K562 (cell line): ENCODE data around the gene RNF212B. TPM values are rescaled to one million over a fixed set of nuclear protein-coding genes. Genes with fewer than 3 reads are reported as not detected.

Experiments
- DNMT1 ChIP-seq: fragments of 450-650 bp; IDR thresholded peaks from 2 replicates; pipeline ENCODE4 v1.6.1; 2016; ENCODE audit warnings: antibody characterized with exemption, mild to moderate bottlenecking
- ESRRA ChIP-seq: fragments of 450-650 bp; IDR thresholded peaks from 2 replicates; pipeline ENCODE4 v1.6.1; 2014; ENCODE audit warnings: low read depth, mild to moderate bottlenecking, moderate library complexity, borderline replicate concordance
- ETV1 ChIP-seq: fragments of 450-650 bp; conservative IDR thresholded peaks from 2 replicates; pipeline ENCODE4 v1.6.1; 2016; ENCODE audit warnings: missing genetic modification characterization, control low read depth, low read depth, missing compliant biosample characterization
- POU5F1 ChIP-seq: fragments of 150-350 bp; IDR thresholded peaks from 2 replicates; pipeline ENCODE4 v1.6.1; 2014; ENCODE audit warnings: borderline replicate concordance, low read length, low read depth, mild to moderate bottlenecking; ENCODE audit not compliant: partially characterized antibody
- PTTG1 ChIP-seq: fragments of 450-650 bp; IDR thresholded peaks from 2 replicates; pipeline ENCODE4 v1.6.1; 2016; ENCODE audit warnings: low read depth, mild to moderate bottlenecking, missing genetic modification characterization, missing compliant biosample characterization
- RB1 ChIP-seq: fragments of 450-650 bp; IDR thresholded peaks from 2 replicates; pipeline ENCODE4 v1.6.1; 2017; ENCODE audit warnings: low read depth, mild to moderate bottlenecking
- SRSF1 ChIP-seq: fragments of 200-400 bp; formaldehyde crosslinking; IDR thresholded peaks from 2 replicates; pipeline ENCODE4 v1.6.1; 2017; ENCODE audit warnings: mild to moderate bottlenecking, low read depth, low read length, moderate library complexity
- ZKSCAN1 ChIP-seq: fragments of 150-350 bp; IDR thresholded peaks from 2 replicates; pipeline ENCODE4 v1.6.1; 2016; ENCODE audit warnings: low read depth, low read length
- ZNF124 ChIP-seq: sonication (generic); formaldehyde crosslinking; IDR thresholded peaks from 2 replicates; pipeline ENCODE4 v1.8.1; 2022; ENCODE audit warnings: missing genetic modification reagents
- polyA plus RNA-seq, 8 experiments: library from polyadenylated mRNA; depleted of rRNA in 4 of 8; stranded (reverse) in 5 of 8; unstranded in 3 of 8; fragments of >200 nt; fragmentation: Nextera tagmentation in 2 of 8; fragmentation: Illumina TruSeq in 1 of 8; extraction: Ambion mirVana in 2 of 8; extraction: Trizol in 1 of 8; gene quantifications; 2 replicates each; pipeline versions ENCODE4 v1.2.1 to v1.2.3, GENCODE V29; 2011 to 2014; ENCODE audit warnings: inconsistent platforms in 1 of 8, missing spikeins in 1 of 8
- total RNA-seq, 7 experiments: library from RNA; depleted of rRNA in 6 of 7; stranded (reverse); fragments of >200 nt in 6 of 7; fragmentation: Illumina TruSeq in 2 of 7; extraction: Trizol in 2 of 7; gene quantifications; 2 replicates each; pipeline versions ENCODE4 v1.2.1 to v1.2.3, GENCODE V29; 2011 to 2021; ENCODE audit warnings: low replicate concordance in 1 of 7
- TF ChIP-seq, protein P1 (sequence below), 2 experiments: IDR thresholded peaks; 2 replicates each; pipeline ENCODE4 v1.6.1; 2011; ENCODE audit warnings: borderline replicate concordance in 1 of 2, control low read depth in 1 of 2, low read depth in 1 of 2, low read length in 1 of 2, mild to moderate bottlenecking in 1 of 2, mixed read lengths in 1 of 2, moderate library complexity in 1 of 2; ENCODE audit not compliant: insufficient read depth in 1 of 2, insufficient read length in 1 of 2, poor library complexity in 1 of 2, severe bottlenecking in 1 of 2; ENCODE audit errors: extremely low read depth in 1 of 2
- TF ChIP-seq, protein P2 (sequence below), 2 experiments: IDR thresholded peaks; 2 replicates each; pipeline ENCODE4 v1.6.1; 2012; ENCODE audit warnings: improper control_type of control experiment in 2 of 2, low read depth in 2 of 2, low read length in 2 of 2, borderline replicate concordance in 1 of 2
- TF ChIP-seq, protein P3 (sequence below): sonication (generic); formaldehyde crosslinking; IDR thresholded peaks from 2 replicates; pipeline ENCODE4 v1.8.0; 2022; ENCODE audit warnings: mild to moderate bottlenecking, missing genetic modification reagents
- TF ChIP-seq, protein P4 (sequence below), 2 experiments: fragments of 450-650 bp; formaldehyde crosslinking in 1 of 2; IDR thresholded peaks; 2 replicates each; pipeline versions ENCODE4 v1.4.0 to v1.6.1; 2014 to 2020; ENCODE audit warnings: mild to moderate bottlenecking in 2 of 2, borderline replicate concordance in 1 of 2, low read depth in 1 of 2

The RNF212B gene
- total and polyA plus RNA-seq, 9 of the 15 experiments (the other 6 are each of a cell fraction or from before 2014, with no cell fraction given): 0.15 to 0.43 (median 0.27) TPM; not detected in 3

DNA sequence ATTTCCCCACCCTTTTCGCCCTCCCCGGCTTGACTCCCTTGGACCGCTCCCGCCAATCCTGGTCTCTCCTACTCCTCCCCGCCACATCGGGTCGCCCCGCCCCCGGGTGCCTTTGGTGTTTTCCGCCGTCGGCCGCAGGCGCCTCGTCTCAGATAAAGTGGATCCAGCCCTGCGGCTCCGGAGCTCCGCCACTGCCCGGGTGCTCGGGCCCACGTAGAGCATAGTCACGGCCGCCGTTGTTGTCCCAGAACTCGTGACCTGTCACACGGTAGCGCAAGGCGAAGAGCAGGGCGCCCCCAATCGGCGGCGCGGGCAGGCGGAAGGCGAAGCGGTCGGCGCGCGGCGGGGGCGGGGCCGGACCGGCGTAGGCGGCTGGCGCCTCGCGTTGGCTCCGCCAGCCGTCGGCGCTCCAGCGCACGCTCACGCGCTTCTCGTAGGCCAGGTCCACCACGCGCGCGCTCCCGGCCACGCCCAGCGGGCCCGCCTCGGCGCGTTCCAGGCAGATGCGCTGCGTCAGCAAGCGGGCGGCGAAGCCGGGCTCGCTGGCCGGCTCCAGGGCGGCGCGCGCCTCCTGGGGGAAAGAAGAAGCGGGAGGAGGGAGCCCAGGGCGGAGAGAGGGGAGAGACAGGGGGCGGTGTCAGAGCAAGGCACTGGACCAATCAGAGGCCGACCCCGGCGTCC lies 63.7 kb downstream of the RNF212B start (continued):
- TF ChIP-seq, protein P1, sequence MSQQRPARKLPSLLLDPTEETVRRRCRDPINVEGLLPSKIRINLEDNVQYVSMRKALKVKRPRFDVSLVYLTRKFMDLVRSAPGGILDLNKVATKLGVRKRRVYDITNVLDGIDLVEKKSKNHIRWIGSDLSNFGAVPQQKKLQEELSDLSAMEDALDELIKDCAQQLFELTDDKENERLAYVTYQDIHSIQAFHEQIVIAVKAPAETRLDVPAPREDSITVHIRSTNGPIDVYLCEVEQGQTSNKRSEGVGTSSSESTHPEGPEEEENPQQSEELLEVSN (IDR thresholded peaks at IDR 0.05; ENCODE audit: borderline replicate concordance in 1 of 2, extremely low read depth in 1 of 2, insufficient read depth in 1 of 2, insufficient read length in 1 of 2, low read depth in 1 of 2, low read length in 1 of 2, poor library complexity in 1 of 2, severe bottlenecking in 1 of 2): peak; percentile 77 to 90
- TF ChIP-seq, protein P2, sequence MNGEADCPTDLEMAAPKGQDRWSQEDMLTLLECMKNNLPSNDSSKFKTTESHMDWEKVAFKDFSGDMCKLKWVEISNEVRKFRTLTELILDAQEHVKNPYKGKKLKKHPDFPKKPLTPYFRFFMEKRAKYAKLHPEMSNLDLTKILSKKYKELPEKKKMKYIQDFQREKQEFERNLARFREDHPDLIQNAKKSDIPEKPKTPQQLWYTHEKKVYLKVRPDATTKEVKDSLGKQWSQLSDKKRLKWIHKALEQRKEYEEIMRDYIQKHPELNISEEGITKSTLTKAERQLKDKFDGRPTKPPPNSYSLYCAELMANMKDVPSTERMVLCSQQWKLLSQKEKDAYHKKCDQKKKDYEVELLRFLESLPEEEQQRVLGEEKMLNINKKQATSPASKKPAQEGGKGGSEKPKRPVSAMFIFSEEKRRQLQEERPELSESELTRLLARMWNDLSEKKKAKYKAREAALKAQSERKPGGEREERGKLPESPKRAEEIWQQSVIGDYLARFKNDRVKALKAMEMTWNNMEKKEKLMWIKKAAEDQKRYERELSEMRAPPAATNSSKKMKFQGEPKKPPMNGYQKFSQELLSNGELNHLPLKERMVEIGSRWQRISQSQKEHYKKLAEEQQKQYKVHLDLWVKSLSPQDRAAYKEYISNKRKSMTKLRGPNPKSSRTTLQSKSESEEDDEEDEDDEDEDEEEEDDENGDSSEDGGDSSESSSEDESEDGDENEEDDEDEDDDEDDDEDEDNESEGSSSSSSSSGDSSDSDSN (IDR thresholded peaks at IDR 0.05; ENCODE audit: borderline replicate concordance in 1 of 2, low read depth in 2 of 2, low read length in 2 of 2): peak; percentile 97 to 99
- peak; percentile 71; the same call in 1 of the 2 replicates for TF ChIP-seq ZKSCAN1
- TF ChIP-seq ZNF124: no peak
- TF ChIP-seq ESRRA: peak; percentile 72; the same call in 1 of the 2 replicates
- TF ChIP-seq ETV1 (tag): no peak; the same call in 1 of the 2 replicates
- TF ChIP-seq, protein P3, sequence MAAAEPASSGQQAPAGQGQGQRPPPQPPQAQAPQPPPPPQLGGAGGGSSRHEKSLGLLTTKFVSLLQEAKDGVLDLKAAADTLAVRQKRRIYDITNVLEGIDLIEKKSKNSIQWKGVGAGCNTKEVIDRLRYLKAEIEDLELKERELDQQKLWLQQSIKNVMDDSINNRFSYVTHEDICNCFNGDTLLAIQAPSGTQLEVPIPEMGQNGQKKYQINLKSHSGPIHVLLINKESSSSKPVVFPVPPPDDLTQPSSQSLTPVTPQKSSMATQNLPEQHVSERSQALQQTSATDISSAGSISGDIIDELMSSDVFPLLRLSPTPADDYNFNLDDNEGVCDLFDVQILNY (CRISPR knock-in tag): no peak
- peak; percentile 55 for TF ChIP-seq POU5F1
- TF ChIP-seq DNMT1: no peak
- TF ChIP-seq SRSF1: no peak
- TF ChIP-seq RB1: peak; percentile 98
- no peak for TF ChIP-seq PTTG1 (tag)
- TF ChIP-seq, protein P4, sequence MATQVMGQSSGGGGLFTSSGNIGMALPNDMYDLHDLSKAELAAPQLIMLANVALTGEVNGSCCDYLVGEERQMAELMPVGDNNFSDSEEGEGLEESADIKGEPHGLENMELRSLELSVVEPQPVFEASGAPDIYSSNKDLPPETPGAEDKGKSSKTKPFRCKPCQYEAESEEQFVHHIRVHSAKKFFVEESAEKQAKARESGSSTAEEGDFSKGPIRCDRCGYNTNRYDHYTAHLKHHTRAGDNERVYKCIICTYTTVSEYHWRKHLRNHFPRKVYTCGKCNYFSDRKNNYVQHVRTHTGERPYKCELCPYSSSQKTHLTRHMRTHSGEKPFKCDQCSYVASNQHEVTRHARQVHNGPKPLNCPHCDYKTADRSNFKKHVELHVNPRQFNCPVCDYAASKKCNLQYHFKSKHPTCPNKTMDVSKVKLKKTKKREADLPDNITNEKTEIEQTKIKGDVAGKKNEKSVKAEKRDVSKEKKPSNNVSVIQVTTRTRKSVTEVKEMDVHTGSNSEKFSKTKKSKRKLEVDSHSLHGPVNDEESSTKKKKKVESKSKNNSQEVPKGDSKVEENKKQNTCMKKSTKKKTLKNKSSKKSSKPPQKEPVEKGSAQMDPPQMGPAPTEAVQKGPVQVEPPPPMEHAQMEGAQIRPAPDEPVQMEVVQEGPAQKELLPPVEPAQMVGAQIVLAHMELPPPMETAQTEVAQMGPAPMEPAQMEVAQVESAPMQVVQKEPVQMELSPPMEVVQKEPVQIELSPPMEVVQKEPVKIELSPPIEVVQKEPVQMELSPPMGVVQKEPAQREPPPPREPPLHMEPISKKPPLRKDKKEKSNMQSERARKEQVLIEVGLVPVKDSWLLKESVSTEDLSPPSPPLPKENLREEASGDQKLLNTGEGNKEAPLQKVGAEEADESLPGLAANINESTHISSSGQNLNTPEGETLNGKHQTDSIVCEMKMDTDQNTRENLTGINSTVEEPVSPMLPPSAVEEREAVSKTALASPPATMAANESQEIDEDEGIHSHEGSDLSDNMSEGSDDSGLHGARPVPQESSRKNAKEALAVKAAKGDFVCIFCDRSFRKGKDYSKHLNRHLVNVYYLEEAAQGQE (IDR thresholded peaks at IDR 0.05; ENCODE audit: borderline replicate concordance): peak; percentile 67
- TF ChIP-seq, protein P4 (CRISPR knock-in tag; IDR thresholded peaks at IDR 0.05; ENCODE audit: low read depth): no peak
